HEK293T (cell line): ENCODE data around the gene TNIK.

Experiments
- CTCF ChIA-PET: fragments of 350-600 bp; formaldehyde crosslinking; extraction: SDS; loops from one replicate; lab custom pipeline; 2021; ENCODE audit warnings: antibody characterized with exemption, inconsistent platforms; lab: Yijun Ruan, JAX
- POLR2A ChIA-PET: fragments of 350-600 bp; formaldehyde crosslinking; extraction: SDS; loops from one replicate; lab custom pipeline; 2020; ENCODE audit warnings: antibody characterized with exemption, inconsistent platforms; lab: Yijun Ruan, JAX
- DNase-seq: peaks from one replicate; pipeline ENCODE4 v3.0.0; 2012; ENCODE audit warnings: mixed read lengths; ENCODE audit errors: extremely low spot score
- ARNT ChIP-seq: fragments of 450-650 bp; IDR thresholded peaks from 2 replicates; pipeline ENCODE4 v1.6.1; 2017; ENCODE audit warnings: mild to moderate bottlenecking
- BHLHE40 ChIP-seq: fragments of 450-650 bp; IDR thresholded peaks from 2 replicates; pipeline ENCODE4 v1.6.1; 2016; ENCODE audit warnings: mild to moderate bottlenecking, moderate library complexity, borderline replicate concordance
- CTBP1 ChIP-seq: fragments of 450-650 bp; IDR thresholded peaks from 2 replicates; pipeline ENCODE4 v1.6.1; 2016; ENCODE audit warnings: borderline replicate concordance
- ELF4 ChIP-seq: fragments of 450-650 bp; IDR thresholded peaks from 2 replicates; pipeline ENCODE4 v1.6.1; 2017; ENCODE audit warnings: antibody characterized with exemption
- FOXA1 ChIP-seq: fragments of 450-650 bp; IDR thresholded peaks from 2 replicates; pipeline ENCODE4 v1.6.1; 2016; ENCODE audit warnings: mild to moderate bottlenecking
- FOXK2 ChIP-seq: fragments of 450-650 bp; IDR thresholded peaks from 2 replicates; pipeline ENCODE4 v1.6.1; 2016; ENCODE audit warnings: mild to moderate bottlenecking
- FOXM1 ChIP-seq: fragments of 450-650 bp; IDR thresholded peaks from 2 replicates; pipeline ENCODE4 v1.6.1; 2017; ENCODE audit warnings: mild to moderate bottlenecking, borderline replicate concordance
- HDGF ChIP-seq: fragments of 450-650 bp; IDR thresholded peaks from 2 replicates; pipeline ENCODE4 v1.6.1; 2017; ENCODE audit warnings: antibody characterized with exemption, borderline replicate concordance
- L3MBTL2 ChIP-seq: fragments of 450-650 bp; conservative IDR thresholded peaks from 2 replicates; pipeline ENCODE4 v1.6.1; 2016; ENCODE audit warnings: mild to moderate bottlenecking
- LEF1 ChIP-seq: fragments of 450-650 bp; IDR thresholded peaks from 2 replicates; pipeline ENCODE4 v1.6.1; 2017; ENCODE audit warnings: mild to moderate bottlenecking, borderline replicate concordance
- NFRKB ChIP-seq: fragments of 450-650 bp; IDR thresholded peaks from 2 replicates; pipeline ENCODE4 v1.6.1; 2016; ENCODE audit warnings: mild to moderate bottlenecking, moderate library complexity
- SP1 ChIP-seq: fragments of 450-650 bp; IDR thresholded peaks from 2 replicates; pipeline ENCODE4 v1.6.1; 2017
- SUZ12 ChIP-seq: fragments of 450-650 bp; IDR thresholded peaks from 2 replicates; pipeline ENCODE4 v1.6.1; 2016; ENCODE audit warnings: mild to moderate bottlenecking
- TARDBP ChIP-seq: fragments of 450-650 bp; IDR thresholded peaks from 2 replicates; pipeline ENCODE4 v1.6.1; 2016
- ZNF384 ChIP-seq: fragments of 450-650 bp; IDR thresholded peaks from 2 replicates; pipeline ENCODE4 v1.6.1; 2016
- TF ChIP-seq, protein P1 (sequence below): fragments of 450-650 bp; IDR thresholded peaks from 2 replicates; pipeline ENCODE4 v1.6.1; 2016

TNIK gene

DNA sequence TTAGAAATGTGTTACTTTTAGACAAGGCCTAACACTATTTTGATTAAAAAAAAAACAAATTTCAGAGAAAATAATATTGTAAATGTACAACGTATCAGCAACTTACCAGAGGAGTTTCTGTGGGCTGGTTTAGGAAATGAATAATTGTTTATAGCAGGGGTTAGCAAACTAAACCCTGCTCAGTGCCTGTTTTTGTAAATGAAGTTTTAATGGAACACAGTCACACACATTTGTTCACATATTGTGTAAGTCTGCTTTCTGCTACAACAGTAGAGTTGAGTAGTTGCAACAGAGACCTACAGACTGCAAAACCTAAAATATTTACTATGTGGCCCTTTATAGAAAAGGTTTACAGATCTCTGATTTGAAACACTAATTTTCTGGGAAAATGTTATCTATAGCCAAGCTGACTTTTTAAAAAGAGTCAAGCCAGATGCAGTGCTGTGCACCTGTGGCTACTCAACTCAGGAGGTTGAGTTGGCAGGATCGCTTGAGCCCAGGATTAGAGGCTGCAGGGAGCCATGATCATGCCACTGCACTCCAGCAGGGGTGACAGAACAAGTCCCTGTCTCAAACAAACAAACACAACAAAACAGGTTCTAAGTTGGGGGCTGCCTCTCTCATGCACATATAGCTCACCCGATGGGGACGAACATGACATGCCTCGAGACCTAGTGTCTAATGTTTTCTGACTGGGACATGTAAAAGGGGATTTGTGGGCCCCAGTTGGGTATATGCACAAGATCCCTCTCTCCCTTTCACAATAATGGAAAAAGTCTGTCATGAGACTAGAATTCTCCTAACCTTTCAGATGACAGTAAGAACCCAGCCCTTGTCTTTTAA is 182.5 kb downstream of the TNIK start:
- POLR2A ChIA-PET = no interaction called here
- CTCF ChIA-PET = interaction anchor here (0.6 kb wide), 1 partner anchor 466 kb away, joined by 6 read pairs; no protein-coding TSS in a partner anchor

DNA sequence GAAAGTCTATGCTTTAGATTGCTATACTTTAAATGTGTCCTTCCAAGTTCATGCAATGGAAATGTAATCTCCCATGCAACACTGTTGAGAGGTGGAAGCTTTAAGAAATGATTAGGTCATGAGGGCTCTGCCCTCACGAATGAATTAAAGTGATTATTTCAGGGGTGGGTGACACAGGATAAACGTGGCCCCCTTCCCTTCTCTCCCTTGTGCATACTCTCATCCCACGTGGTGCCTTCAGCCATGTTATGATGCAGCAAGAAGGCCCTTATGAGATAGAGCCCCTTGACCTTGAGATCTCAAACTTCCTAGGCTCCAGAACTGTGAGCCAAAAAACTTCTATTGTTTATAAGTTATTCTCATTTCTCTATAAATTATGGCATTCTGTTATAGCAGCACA is 183.3 kb downstream of the TNIK start:
- ChIA-PET POLR2A (no interaction called here), CTCF (no interaction called here)
- DNase-seq = no peak
- TF ChIP-seq TARDBP (no peak), CTBP1 (no peak), L3MBTL2 (no peak), FOXM1 (no peak)

More for the DNA sequence above, 182.5 kb downstream of the TNIK start:
- TF ChIP-seq ELF4 (no peak), FOXA1 (no peak), ARNT (no peak), FOXM1 (no peak), LEF1 (no peak), NFRKB (no peak), SUZ12 (no peak), HDGF (no peak), CTBP1 (no peak), ZNF384 (no peak), SP1 (no peak), L3MBTL2 (no peak), TARDBP (no peak), FOXK2 (no peak), BHLHE40 (no peak)
- TF ChIP-seq, protein P1, sequence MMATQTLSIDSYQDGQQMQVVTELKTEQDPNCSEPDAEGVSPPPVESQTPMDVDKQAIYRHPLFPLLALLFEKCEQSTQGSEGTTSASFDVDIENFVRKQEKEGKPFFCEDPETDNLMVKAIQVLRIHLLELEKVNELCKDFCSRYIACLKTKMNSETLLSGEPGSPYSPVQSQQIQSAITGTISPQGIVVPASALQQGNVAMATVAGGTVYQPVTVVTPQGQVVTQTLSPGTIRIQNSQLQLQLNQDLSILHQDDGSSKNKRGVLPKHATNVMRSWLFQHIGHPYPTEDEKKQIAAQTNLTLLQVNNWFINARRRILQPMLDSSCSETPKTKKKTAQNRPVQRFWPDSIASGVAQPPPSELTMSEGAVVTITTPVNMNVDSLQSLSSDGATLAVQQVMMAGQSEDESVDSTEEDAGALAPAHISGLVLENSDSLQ = no peak
- no peak for DNase-seq

DNA sequence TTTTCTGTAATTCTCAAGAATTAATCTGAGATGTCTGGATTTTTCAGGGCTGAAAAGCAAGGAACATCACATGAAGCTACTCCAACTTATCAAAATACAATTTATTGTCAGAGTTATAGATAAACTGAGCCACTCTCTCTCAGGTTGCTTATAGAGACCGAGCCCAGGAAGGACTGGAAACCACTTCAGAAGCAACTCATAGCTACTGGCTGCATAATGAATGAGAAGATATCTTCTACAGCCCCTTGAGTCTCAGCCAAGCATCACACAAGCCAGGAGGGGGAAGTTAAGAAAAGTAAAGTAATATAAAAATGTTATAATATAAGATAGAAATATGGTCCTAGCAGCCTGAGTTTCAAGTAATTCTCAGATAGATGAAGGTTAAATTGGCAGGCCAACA is 186.0 kb downstream of the TNIK start:
- ChIA-PET POLR2A (no interaction called here), CTCF (no interaction called here)
- TF ChIP-seq BHLHE40 = no peak
- no peak for TF ChIP-seq SUZ12
- TF ChIP-seq TARDBP = no peak
- TF ChIP-seq ELF4 = no peak
- no peak for TF ChIP-seq ZNF384
- TF ChIP-seq NFRKB = no peak
- TF ChIP-seq CTBP1 = no peak
- DNase-seq = no peak

DNA sequence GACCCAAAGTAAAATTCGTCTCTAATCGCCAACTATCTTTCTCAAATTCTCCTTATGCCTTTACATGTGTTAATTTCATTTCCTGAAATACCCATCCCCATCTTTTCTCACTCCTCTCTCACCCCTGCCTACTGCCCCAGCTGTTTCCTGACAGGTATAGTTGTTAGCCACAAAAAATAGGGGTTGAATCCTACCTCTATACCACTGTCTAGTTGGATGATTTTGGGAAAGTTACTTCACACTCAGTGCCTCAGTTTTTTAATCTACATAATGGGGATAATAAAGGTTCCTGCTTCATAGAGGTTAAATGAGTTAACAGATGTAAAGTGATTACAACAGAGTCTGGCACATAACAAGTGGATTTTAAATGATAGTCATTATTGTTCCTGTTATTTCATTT is 189.7 kb downstream of the TNIK start:
- CTCF ChIA-PET = no interaction called here
- no peak for DNase-seq
- no peak for TF ChIP-seq SP1
- no peak for TF ChIP-seq LEF1
- no peak for TF ChIP-seq CTBP1
- no peak for TF ChIP-seq L3MBTL2
- no peak for TF ChIP-seq SUZ12
- TF ChIP-seq NFRKB = no peak
- TF ChIP-seq TARDBP = no peak
- TF ChIP-seq, protein P1 = no peak
- TF ChIP-seq FOXM1 = no peak
- TF ChIP-seq FOXA1 = no peak
- TF ChIP-seq FOXK2 = no peak
- no peak for TF ChIP-seq ZNF384
- TF ChIP-seq ELF4 = no peak
- TF ChIP-seq BHLHE40 = no peak
- no peak for TF ChIP-seq ARNT
- no peak for TF ChIP-seq HDGF
- POLR2A ChIA-PET = no interaction called here

DNA sequence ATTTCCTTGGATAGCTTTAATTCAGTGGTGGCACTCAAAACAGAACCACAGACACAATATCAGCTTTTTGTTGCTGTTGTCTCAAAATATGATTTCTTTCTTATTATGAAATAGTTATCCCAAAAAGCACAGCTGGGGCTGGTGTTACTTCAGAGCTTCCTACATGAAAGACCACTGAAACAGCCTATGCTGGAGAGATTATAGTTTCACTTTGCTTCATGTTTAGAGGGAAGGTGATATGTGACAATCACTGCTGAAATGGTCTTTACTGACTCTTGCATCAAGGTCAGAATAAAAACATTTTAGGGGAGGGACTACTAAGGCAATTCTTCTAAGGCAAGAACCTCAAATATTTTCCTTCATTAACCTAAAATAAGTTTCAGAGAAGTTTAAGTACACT is 190.7 kb downstream of the TNIK start:
- TF ChIP-seq CTBP1 (no peak), FOXM1 (no peak), FOXK2 (no peak), ZNF384 (no peak), ARNT (no peak), SP1 (no peak), HDGF (no peak), FOXA1 (no peak), L3MBTL2 (no peak), TARDBP (no peak), ELF4 (no peak), SUZ12 (no peak), BHLHE40 (no peak)
- TF ChIP-seq, protein P1 = no peak
- DNase-seq = no peak
- ChIA-PET POLR2A (no interaction called here), CTCF (no interaction called here)

DNA sequence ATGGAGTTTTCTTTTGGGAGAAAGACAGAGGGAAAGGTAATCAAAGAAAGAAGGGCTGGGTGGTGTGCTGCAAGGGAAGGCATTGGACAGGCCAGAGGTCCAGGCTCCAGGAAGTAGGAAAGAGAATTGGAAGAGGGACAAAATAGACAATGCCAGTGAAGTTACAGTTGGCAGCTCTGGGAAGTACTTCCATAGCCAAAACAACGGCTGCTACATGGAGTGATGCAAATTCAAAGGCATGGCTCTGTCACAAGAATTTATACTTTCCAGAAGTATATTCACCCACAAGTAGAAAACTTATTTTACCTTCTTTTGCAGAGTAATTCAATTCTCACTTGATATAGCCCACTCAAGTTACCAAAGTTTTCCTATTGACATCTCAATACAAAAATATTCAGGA is 191.5 kb downstream of the TNIK start:
- CTCF ChIA-PET = no interaction called here
- TF ChIP-seq TARDBP (no peak), FOXA1 (no peak), SP1 (no peak), ZNF384 (no peak), CTBP1 (no peak), ARNT (no peak), LEF1 (no peak), ELF4 (no peak), SUZ12 (no peak), BHLHE40 (no peak), FOXM1 (no peak), L3MBTL2 (no peak), FOXK2 (no peak), HDGF (no peak), NFRKB (no peak)
- TF ChIP-seq, protein P1 = no peak
- POLR2A ChIA-PET = no interaction called here
- no peak for DNase-seq
